HEK293T (cell line): ENCODE results near the gene TTC9C.
A peak's percentile ranks its signal among the peaks of the same experiment; 100 is the strongest.
"Not testable (repeated sequence)": the region's sequence is repeated elsewhere in the genome, so short reads cannot be mapped to it uniquely, and the experiment has no call there.

ENCODE experiments used
- CTCF ChIA-PET: fragments of 350-600 bp; formaldehyde crosslinking; extraction: SDS; loops from one replicate; lab custom pipeline; 2021; ENCODE audit warnings: antibody characterized with exemption, inconsistent platforms; lab: Yijun Ruan, JAX
- POLR2A ChIA-PET: fragments of 350-600 bp; formaldehyde crosslinking; extraction: SDS; loops from one replicate; lab custom pipeline; 2020; ENCODE audit warnings: antibody characterized with exemption, inconsistent platforms; lab: Yijun Ruan, JAX
- DNase-seq: peaks from one replicate; pipeline ENCODE4 v3.0.0; 2012; ENCODE audit warnings: mixed read lengths; ENCODE audit errors: extremely low spot score
- ARNT ChIP-seq: fragments of 450-650 bp; IDR thresholded peaks from 2 replicates; pipeline ENCODE4 v1.6.1; 2017; ENCODE audit warnings: mild to moderate bottlenecking
- BHLHE40 ChIP-seq: fragments of 450-650 bp; IDR thresholded peaks from 2 replicates; pipeline ENCODE4 v1.6.1; 2016; ENCODE audit warnings: mild to moderate bottlenecking, moderate library complexity, borderline replicate concordance
- CTBP1 ChIP-seq: fragments of 450-650 bp; IDR thresholded peaks from 2 replicates; pipeline ENCODE4 v1.6.1; 2016; ENCODE audit warnings: borderline replicate concordance
- ELF4 ChIP-seq: fragments of 450-650 bp; IDR thresholded peaks from 2 replicates; pipeline ENCODE4 v1.6.1; 2017; ENCODE audit warnings: antibody characterized with exemption
- FOXA1 ChIP-seq: fragments of 450-650 bp; IDR thresholded peaks from 2 replicates; pipeline ENCODE4 v1.6.1; 2016; ENCODE audit warnings: mild to moderate bottlenecking
- FOXK2 ChIP-seq: fragments of 450-650 bp; IDR thresholded peaks from 2 replicates; pipeline ENCODE4 v1.6.1; 2016; ENCODE audit warnings: mild to moderate bottlenecking
- FOXM1 ChIP-seq: fragments of 450-650 bp; IDR thresholded peaks from 2 replicates; pipeline ENCODE4 v1.6.1; 2017; ENCODE audit warnings: mild to moderate bottlenecking, borderline replicate concordance
- HDGF ChIP-seq: fragments of 450-650 bp; IDR thresholded peaks from 2 replicates; pipeline ENCODE4 v1.6.1; 2017; ENCODE audit warnings: antibody characterized with exemption, borderline replicate concordance
- L3MBTL2 ChIP-seq: fragments of 450-650 bp; conservative IDR thresholded peaks from 2 replicates; pipeline ENCODE4 v1.6.1; 2016; ENCODE audit warnings: mild to moderate bottlenecking
- LEF1 ChIP-seq: fragments of 450-650 bp; IDR thresholded peaks from 2 replicates; pipeline ENCODE4 v1.6.1; 2017; ENCODE audit warnings: mild to moderate bottlenecking, borderline replicate concordance
- NFRKB ChIP-seq: fragments of 450-650 bp; IDR thresholded peaks from 2 replicates; pipeline ENCODE4 v1.6.1; 2016; ENCODE audit warnings: mild to moderate bottlenecking, moderate library complexity
- SP1 ChIP-seq: fragments of 450-650 bp; IDR thresholded peaks from 2 replicates; pipeline ENCODE4 v1.6.1; 2017
- SUZ12 ChIP-seq: fragments of 450-650 bp; IDR thresholded peaks from 2 replicates; pipeline ENCODE4 v1.6.1; 2016; ENCODE audit warnings: mild to moderate bottlenecking
- TARDBP ChIP-seq: fragments of 450-650 bp; IDR thresholded peaks from 2 replicates; pipeline ENCODE4 v1.6.1; 2016
- ZNF384 ChIP-seq: fragments of 450-650 bp; IDR thresholded peaks from 2 replicates; pipeline ENCODE4 v1.6.1; 2016
- TF ChIP-seq, protein P1 (sequence below): fragments of 450-650 bp; IDR thresholded peaks from 2 replicates; pipeline ENCODE4 v1.6.1; 2016

TTC9C gene

GRCh38 chr11:62688491-62688890, 39.8 kb upstream of the TTC9C start:
- CTCF ChIA-PET, result interaction anchor here (0.6 to 2.1 kb wide), 2 partner anchors 7 to 186 kb away, joined by 3 to 13 read pairs; no protein-coding TSS in a partner anchor
- DNase-seq, result no peak
- TF ChIP-seq ARNT, result no peak
- TF ChIP-seq CTBP1, result no peak
- no peak for TF ChIP-seq SP1
- TF ChIP-seq LEF1, result no peak
- no peak for TF ChIP-seq ZNF384
- TF ChIP-seq NFRKB, result no peak
- no peak for TF ChIP-seq L3MBTL2
- TF ChIP-seq ELF4, result no peak
- no peak for TF ChIP-seq SUZ12
- no peak for TF ChIP-seq BHLHE40
- TF ChIP-seq FOXA1, result no peak
- TF ChIP-seq TARDBP, result no peak
- no peak for TF ChIP-seq FOXM1
- POLR2A ChIA-PET, result interaction anchor here (1.5 to 5.0 kb wide), 6 partner anchors 9 to 96 kb away, joined by 4 to 16 read pairs (median 6); partner anchors contain the start of genes C11orf98, CSKMT, LBHD1 and TAF6L

- TF ChIP-seq TARDBP, result no peak
- TF ChIP-seq FOXK2, result no peak
- no peak for TF ChIP-seq SP1
- no peak for TF ChIP-seq LEF1
- TF ChIP-seq L3MBTL2, result no peak
- TF ChIP-seq FOXA1, result no peak
- CTCF ChIA-PET, result interaction anchor here (0.6 to 2.1 kb wide), 4 partner anchors 8 to 97 kb away, joined by 3 to 13 read pairs (median 6); no protein-coding TSS in a partner anchor
- DNase-seq, result no peak
- POLR2A ChIA-PET, result interaction anchor here (0.7 to 5.0 kb wide), 9 partner anchors 9 to 97 kb away, joined by 4 to 16 read pairs (median 5); partner anchors contain the start of genes C11orf98, CSKMT, LBHD1 and MTA2
Observed at GRCh38 chr11:62689421-62690183, 38.7 kb upstream of the TTC9C start, which contains the start of gene LRRN4CL. Gene LRRN4CL, minus strand, starts transcription at chr11:62689530. Its CDS starts 1,022 bp downstream, at chr11:62688508.

DNA sequence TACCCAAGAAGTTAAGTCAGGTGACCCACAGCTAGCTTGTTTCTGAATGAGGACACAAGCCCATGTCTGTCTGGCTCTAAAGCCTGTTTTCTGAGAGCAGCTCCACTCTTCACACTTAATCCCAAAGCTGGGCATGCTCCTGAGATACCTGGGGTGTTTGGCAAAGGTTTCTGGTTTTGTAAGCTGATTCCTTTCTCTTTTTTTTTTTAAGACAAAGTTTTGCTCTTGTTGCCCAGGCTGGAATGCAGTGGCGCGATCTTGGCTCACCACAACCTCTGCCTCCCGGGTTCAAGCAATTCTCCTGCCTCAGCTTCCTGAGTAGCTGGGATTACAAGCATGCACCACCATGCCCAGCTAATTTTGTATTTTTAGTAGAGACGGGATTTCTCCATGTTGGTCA, 34.7 kb upstream of the TTC9C start:
- not testable (repeated sequence) for DNase-seq
- ChIA-PET POLR2A (interaction anchor here (1.1 to 4.7 kb wide), 2 partner anchors 13 to 22 kb away, joined by 3 to 17 read pairs; partner anchors contain the start of genes LBHD1 and UQCC3), CTCF (interaction anchor here (0.6 to 1.7 kb wide), 3 partner anchors 13 to 269 kb away, joined by 3 to 10 read pairs (median 3); no protein-coding TSS in a partner anchor)

DNA sequence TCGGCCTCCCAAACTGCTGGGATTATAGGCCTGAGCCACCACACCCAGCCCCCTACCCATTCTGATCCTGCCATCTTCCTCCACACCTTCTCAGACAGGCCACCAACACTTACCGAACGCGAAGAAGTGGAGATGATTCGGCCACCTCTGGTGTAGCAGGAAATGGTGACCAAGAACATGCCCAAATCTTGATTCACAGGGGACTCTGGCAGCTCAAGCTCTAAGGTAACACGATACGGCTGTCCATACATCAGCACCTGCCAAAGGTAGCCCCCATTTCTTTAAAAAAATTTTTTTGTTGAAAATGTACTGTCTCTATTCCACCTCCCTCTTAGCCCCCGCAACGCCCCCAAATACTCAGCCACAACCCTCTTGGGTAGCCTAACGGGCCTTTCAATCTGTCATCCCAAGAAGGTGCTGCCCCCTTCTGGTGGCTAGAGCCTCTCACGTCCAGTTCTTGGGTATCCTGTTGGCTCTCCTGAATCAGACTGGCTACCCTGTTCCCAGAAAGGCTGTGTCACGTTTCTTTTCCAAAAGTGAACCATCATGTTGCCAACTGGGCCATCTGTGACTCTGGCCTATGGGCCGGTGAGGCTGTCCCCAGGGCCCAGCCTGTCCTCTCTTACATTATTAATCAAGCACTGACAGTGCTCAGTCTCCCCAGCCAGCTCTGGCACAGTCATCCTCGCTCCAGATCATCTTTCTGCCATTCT, 33.7 kb upstream of the TTC9C start:
- POLR2A ChIA-PET, result interaction anchor here (1.1 to 4.7 kb wide), 2 partner anchors 14 to 23 kb away, joined by 3 to 17 read pairs; partner anchors contain the start of genes LBHD1 and UQCC3
- peak; percentile 69 for DNase-seq
- no peak for TF ChIP-seq CTBP1
- TF ChIP-seq SP1, result no peak
- CTCF ChIA-PET, result interaction anchor here (0.5 to 1.7 kb wide), 4 partner anchors 12 to 87 kb away, joined by 3 to 10 read pairs (median 3); partner anchors contain the start of gene BSCL2

- ChIA-PET POLR2A (interaction anchor here (1.5 kb wide), 1 partner anchor 24 kb away, joined by 3 read pairs; no protein-coding TSS in a partner anchor), CTCF (interaction anchor here (0.6 kb wide), 1 partner anchor 18 kb away, joined by 3 read pairs; no protein-coding TSS in a partner anchor)
- DNase-seq, result no peak
- TF ChIP-seq ZNF384, result no peak
- no peak for TF ChIP-seq SUZ12
- no peak for TF ChIP-seq TARDBP
- TF ChIP-seq, protein P1, sequence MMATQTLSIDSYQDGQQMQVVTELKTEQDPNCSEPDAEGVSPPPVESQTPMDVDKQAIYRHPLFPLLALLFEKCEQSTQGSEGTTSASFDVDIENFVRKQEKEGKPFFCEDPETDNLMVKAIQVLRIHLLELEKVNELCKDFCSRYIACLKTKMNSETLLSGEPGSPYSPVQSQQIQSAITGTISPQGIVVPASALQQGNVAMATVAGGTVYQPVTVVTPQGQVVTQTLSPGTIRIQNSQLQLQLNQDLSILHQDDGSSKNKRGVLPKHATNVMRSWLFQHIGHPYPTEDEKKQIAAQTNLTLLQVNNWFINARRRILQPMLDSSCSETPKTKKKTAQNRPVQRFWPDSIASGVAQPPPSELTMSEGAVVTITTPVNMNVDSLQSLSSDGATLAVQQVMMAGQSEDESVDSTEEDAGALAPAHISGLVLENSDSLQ, result no peak
- no peak for TF ChIP-seq ARNT
- no peak for TF ChIP-seq NFRKB
Observed at GRCh38 chr11:62702246-62702645, 26.0 kb upstream of the TTC9C start.

DNA sequence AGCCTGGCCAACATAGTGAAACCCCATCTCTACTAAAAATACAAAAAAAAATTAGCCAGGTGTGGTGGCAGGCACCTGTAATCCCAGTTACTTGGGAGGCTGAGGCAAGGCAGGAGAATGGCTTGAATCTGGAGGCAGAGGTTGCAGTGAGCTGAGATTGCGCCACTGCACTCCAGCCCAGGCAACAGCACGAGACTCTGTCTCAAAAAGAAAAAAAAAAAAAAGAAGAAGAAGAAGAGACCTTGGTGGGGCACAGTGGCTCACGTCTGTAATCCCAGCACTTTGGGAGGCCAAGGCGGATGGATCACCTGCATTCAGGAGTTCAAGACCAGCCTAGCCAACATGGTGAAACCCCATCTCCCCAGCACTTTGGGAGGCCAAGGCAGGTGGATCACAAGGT, 24.4 kb upstream of the TTC9C start:
- POLR2A ChIA-PET, DNase-seq: not testable (repeated sequence)
- CTCF ChIA-PET, result interaction anchor here (0.7 kb wide), 1 partner anchor 30 kb away, joined by 3 read pairs; no protein-coding TSS in a partner anchor

DNA sequence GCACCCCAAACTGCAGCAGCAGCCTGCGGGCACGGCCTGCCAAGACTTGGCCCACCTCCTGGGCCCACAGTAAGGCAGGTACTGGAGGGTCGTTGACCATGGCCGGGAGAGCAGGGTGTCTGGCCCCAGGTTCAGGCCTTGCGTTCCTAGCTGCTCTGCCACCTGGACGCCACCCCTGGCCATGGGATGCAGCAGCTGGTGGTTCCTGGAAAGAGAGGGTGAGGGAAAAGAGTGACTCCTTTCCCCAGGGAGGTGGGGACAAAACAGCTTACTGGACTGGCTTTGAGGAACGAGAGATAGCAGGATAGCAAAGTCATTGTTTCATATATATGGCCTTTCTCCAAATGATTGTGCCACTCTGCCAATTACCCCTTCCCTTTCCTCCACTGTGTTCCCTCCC, 22.9 kb upstream of the TTC9C start:
- DNase-seq, result no peak
- TF ChIP-seq HDGF, result no peak
- no peak for TF ChIP-seq FOXA1
- no peak for TF ChIP-seq ZNF384
- TF ChIP-seq CTBP1, result no peak
- TF ChIP-seq LEF1, result no peak
- TF ChIP-seq SP1, result no peak
- TF ChIP-seq L3MBTL2, result no peak
- no peak for TF ChIP-seq SUZ12
- POLR2A ChIA-PET, result interaction anchor here (0.6 to 6.6 kb wide), 12 partner anchors 20 to 368 kb away, joined by 3 to 65 read pairs (median 3); partner anchors contain the start of genes ASRGL1, B3GAT3, HNRNPUL2 and LBHD1
- CTCF ChIA-PET, result no interaction called here
